DOHH2 (cell line): Measurements from ENCODE around the gene UMODL1.
A peak's percentile ranks its signal among the peaks of the same experiment; 100 is the strongest.

Experiments used
- H3F3A ChIP-seq: fragments of 200-600 bp; sonication (generic), shearing (Covaris generic); 2 replicates; pipeline ENCODE4 v1.6.0; 2016; ENCODE audit warnings: antibody characterized with exemption, mild to moderate bottlenecking; ENCODE audit not compliant: control insufficient read depth, insufficient read depth
- H3K27ac ChIP-seq: fragments of 200-600 bp; sonication (generic); 2 replicates; pipeline ENCODE4 v1.5.1; 2014; ENCODE audit warnings: low read depth, mild to moderate bottlenecking, low read length, moderate library complexity
- H3K27me3 ChIP-seq: fragments of 200-600 bp; sonication (generic); 2 replicates; pipeline ENCODE4 v1.6.1; 2014; ENCODE audit warnings: mild to moderate bottlenecking, low read length, mixed read lengths; ENCODE audit not compliant: control insufficient read depth
- H3K36me3 ChIP-seq: fragments of 200-600 bp; sonication (generic); 2 replicates; pipeline ENCODE4 v1.6.1; 2014; ENCODE audit warnings: mild to moderate bottlenecking, low read length, moderate library complexity, mixed read lengths; ENCODE audit not compliant: control insufficient read depth
- H3K4me1 ChIP-seq: fragments of 200-600 bp; sonication (generic); 2 replicates; pipeline ENCODE4 v1.6.1; 2014; ENCODE audit warnings: mild to moderate bottlenecking, low read length, mixed read lengths; ENCODE audit not compliant: control insufficient read depth
- H3K4me2 ChIP-seq: fragments of 200-600 bp; sonication (generic); 2 replicates; pipeline ENCODE4 v1.6.0; 2014; ENCODE audit warnings: mild to moderate bottlenecking, low read length, moderate library complexity
- H3K4me3 ChIP-seq: fragments of 200-600 bp; sonication (generic); 2 replicates; pipeline ENCODE4 v1.5.1; 2014; ENCODE audit warnings: mild to moderate bottlenecking, low read length, mixed read lengths
- H3K79me2 ChIP-seq: fragments of 200-600 bp; sonication (generic); 2 replicates; pipeline ENCODE4 v1.6.1; 2014; ENCODE audit warnings: mild to moderate bottlenecking, low read length, mixed read lengths; ENCODE audit not compliant: control insufficient read depth
- H3K9me2 ChIP-seq: fragments of 200-600 bp; sonication (generic); replicated peaks from 2 replicates; pipeline ENCODE4 v1.6.1; 2014; ENCODE audit warnings: mild to moderate bottlenecking, low read length, mixed read lengths; ENCODE audit not compliant: control insufficient read depth
- H3K9me3 ChIP-seq: fragments of 200-600 bp; sonication (generic); 2 replicates; pipeline ENCODE4 v1.6.1; 2014; ENCODE audit warnings: antibody characterized with exemption, low read length, mixed read lengths; ENCODE audit not compliant: control insufficient read depth, insufficient read depth
- H4K20me1 ChIP-seq: fragments of 200-600 bp; sonication (generic); 2 replicates; pipeline ENCODE4 v1.6.0; 2014; ENCODE audit warnings: low read depth, mild to moderate bottlenecking, antibody characterized with exemption, low read length, moderate library complexity; ENCODE audit not compliant: control insufficient read depth, insufficient read depth
- EZH2phosphoT487 ChIP-seq: fragments of 200-600 bp; sonication (generic); IDR thresholded peaks from 2 replicates; pipeline ENCODE4 v1.6.1; 2017; ENCODE audit warnings: borderline replicate concordance, mild to moderate bottlenecking, antibody characterized with exemption, low read length, moderate library complexity, mixed read lengths
- TF ChIP-seq, protein P1 (sequence below): fragments of 200-600 bp; sonication (generic); IDR thresholded peaks from one replicate; pipeline ENCODE4 v1.5.1; 2014; ENCODE audit warnings: antibody characterized with exemption, mild to moderate bottlenecking, low read depth, low read length; ENCODE audit not compliant: poor library complexity, severe bottlenecking

UMODL1 gene

DNA sequence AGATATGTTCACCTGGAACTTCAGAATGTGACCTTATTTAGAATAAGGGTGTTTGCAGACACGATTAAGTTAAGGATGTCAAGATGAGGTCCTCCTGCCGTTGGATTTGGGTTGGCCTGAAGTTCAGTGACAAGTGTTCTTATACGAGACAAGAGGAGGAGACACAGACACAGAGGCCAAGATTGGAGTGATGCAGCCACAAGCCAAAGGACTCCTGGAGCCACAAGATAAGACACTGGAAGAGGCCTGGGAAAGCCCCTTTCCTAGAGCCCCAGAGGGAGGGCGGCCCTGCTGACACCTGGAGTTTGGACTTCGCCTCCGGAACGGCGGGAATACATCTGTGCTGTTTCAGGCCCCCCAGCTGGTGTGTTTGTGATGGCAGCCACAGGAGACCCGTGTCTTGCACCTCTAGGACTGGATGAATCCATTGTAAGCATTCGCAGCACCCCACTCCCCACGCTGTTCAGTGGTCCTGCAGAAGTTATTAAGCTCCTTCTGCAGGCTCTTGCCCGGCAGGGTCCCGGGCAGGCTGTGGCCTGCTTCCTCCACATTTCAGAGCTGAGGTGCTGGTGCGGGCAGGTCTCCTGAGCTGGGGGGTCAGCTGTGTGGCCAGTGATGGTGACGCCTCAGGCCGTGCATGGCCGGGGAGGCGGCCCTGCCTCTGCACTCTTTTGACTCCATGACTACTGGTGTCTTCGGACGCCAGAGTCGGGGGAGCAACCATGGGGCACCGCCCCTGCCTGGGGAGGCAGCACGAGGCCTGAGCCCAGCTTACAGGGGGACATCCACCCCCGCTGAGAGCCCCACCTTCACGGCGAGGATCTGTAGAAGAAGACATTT lies 34.6 kb downstream of the UMODL1 start:
- TF ChIP-seq, protein P1, sequence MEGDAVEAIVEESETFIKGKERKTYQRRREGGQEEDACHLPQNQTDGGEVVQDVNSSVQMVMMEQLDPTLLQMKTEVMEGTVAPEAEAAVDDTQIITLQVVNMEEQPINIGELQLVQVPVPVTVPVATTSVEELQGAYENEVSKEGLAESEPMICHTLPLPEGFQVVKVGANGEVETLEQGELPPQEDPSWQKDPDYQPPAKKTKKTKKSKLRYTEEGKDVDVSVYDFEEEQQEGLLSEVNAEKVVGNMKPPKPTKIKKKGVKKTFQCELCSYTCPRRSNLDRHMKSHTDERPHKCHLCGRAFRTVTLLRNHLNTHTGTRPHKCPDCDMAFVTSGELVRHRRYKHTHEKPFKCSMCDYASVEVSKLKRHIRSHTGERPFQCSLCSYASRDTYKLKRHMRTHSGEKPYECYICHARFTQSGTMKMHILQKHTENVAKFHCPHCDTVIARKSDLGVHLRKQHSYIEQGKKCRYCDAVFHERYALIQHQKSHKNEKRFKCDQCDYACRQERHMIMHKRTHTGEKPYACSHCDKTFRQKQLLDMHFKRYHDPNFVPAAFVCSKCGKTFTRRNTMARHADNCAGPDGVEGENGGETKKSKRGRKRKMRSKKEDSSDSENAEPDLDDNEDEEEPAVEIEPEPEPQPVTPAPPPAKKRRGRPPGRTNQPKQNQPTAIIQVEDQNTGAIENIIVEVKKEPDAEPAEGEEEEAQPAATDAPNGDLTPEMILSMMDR, result no peak
- no peak for TF ChIP-seq EZH2phosphoT487
- Histone ChIP-seq H3K79me2 (no peaks in the 10 kb centered on the region), H3K27ac (no peak overlapping the region), H3K9me3 (no peaks in the 10 kb centered on the region), H3K36me3 (no peaks in the 10 kb centered on the region), H3K27me3 (peaks cover 21% of the 10 kb centered on the region), H3K4me3 (no peak overlapping the region), H4K20me1 (no peaks in the 10 kb centered on the region), H3K4me1 (peaks cover 22% of the 10 kb centered on the region), H3F3A (peaks cover 2% of the 10 kb centered on the region; the same call in 1 of the 2 replicates), H3K9me2 (no peaks in the 10 kb centered on the region), H3K4me2 (no peak overlapping the region)

DNA sequence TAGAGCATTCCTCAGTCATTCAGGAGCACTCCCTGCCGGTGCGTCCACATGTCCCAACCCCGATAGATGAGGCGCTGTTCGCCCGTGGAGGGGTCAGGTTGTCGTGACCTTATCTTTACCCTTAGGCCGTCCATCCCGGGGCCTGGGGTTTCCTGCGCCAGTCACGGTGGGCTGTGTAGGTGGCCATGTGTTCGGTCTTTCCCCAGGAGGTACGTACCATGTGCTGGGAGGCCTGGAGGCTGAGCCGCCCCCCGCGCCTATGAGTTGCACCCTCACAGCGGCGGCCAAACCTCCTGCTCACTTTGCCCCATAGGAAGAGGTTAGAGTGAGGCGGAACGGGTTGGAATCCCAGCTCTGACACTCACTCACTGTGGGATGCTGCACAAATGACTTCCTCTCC lies 35.3 kb downstream of the UMODL1 start:
- Histone ChIP-seq H3K9me3 (no peaks in the 10 kb centered on the region), H3K27me3 (peaks cover 17% of the 10 kb centered on the region), H3K79me2 (no peaks in the 10 kb centered on the region), H3F3A (peaks cover 2% of the 10 kb centered on the region; the same call in 1 of the 2 replicates), H3K27ac (no peak overlapping the region), H3K4me3 (no peak overlapping the region), H3K4me1 (peaks cover 22% of the 10 kb centered on the region), H3K36me3 (no peaks in the 10 kb centered on the region), H4K20me1 (no peaks in the 10 kb centered on the region), H3K9me2 (no peaks in the 10 kb centered on the region), H3K4me2 (no peak overlapping the region)
- no peak for TF ChIP-seq EZH2phosphoT487
- TF ChIP-seq, protein P1, result no peak

DNA sequence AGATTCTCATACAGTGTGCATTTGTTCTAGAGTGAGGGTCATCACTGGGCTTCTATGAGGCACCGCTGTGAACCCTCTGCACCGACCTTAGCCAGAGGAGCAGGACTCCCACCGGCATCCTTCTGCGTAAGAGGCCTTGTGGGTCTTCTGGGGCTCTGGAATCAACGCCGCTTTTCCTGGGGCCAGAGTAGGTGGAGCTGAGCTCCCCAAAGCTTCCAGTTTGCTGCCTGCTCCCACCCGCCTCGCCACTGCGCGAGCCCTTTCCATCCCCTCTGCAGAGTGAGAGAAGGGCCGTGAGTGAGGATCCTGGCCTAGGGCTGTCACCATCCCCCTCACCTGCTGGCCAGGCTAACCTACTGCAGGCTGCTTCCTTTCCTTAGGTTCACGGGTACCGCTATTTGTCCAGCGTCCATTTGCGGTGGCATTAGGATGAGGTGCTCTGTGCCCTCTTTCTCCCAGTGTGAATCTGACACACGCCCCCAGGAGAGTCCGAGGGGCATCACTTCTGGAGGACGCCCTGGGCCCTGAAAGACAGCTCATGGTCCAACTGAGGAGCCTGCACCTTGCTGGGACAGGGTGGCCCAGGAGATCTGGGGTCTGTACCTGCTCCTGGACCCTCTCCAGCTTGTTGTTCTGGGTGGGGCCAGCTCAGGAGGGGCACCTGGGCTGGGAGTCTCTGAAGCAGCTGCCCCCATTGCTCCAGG lies 36.2 kb downstream of the UMODL1 start:
- Histone ChIP-seq H3K4me1 (peaks cover 28% of the 10 kb centered on the region), H3K4me2 (peak overlapping the region; percentile 85)
- no peak for TF ChIP-seq EZH2phosphoT487
- TF ChIP-seq, protein P1, result no peak

More for the DNA sequence above, 36.2 kb downstream of the UMODL1 start:
- no peaks in the 10 kb centered on the region for H3K36me3 ChIP-seq
- peaks cover 8% of the 10 kb centered on the region for H3K27me3 ChIP-seq
- no peaks in the 10 kb centered on the region for H3K9me2 ChIP-seq
- H3K9me3 ChIP-seq, result no peaks in the 10 kb centered on the region
- no peak overlapping the region for H3K27ac ChIP-seq
- no peaks in the 10 kb centered on the region for H3K79me2 ChIP-seq
- H4K20me1 ChIP-seq, result no peaks in the 10 kb centered on the region
- peak overlapping the region; percentile 30 for H3K4me3 ChIP-seq
- H3F3A ChIP-seq, result peaks cover 2% of the 10 kb centered on the region; the same call in 1 of the 2 replicates
